Breast epithelium (tissue), 4 donors: ENCODE data around the gene CD47. TPM values are rescaled to one million over a fixed set of nuclear protein-coding genes. Genes with fewer than 3 reads are reported as not detected.

Experiments used
- DNase-seq, 2 donors: peaks; one replicate each; pipeline ENCODE4 v3.0.0-alpha.2; 2019; ENCODE audit warnings: low spot score in 2 of 2
- H3K27ac ChIP-seq, 2 donors: fragments of 200-600 bp; sonication (generic) in 1 of 2; one replicate each; pipeline ENCODE4 v1.5.1; 2016 to 2019; ENCODE audit warnings: mild to moderate bottlenecking in 1 of 2
- H3K27me3 ChIP-seq, 2 donors: fragments of 200-600 bp; sonication (generic) in 1 of 2; one replicate each; pipeline versions ENCODE4 v1.5.1 to v1.6.0; 2017 to 2019; ENCODE audit warnings: control low read depth in 1 of 2, mild to moderate bottlenecking in 1 of 2
- H3K36me3 ChIP-seq: fragments of 200-600 bp; one replicate; pipeline ENCODE4 v1.5.1; 2019
- H3K4me1 ChIP-seq, 2 donors: fragments of 200-600 bp; sonication (generic); one replicate each; pipeline ENCODE4 v1.5.1; 2016 to 2019; ENCODE audit warnings: control low read depth in 1 of 2
- H3K4me3 ChIP-seq, 3 donors: fragments of 200-600 bp; sonication (generic); 1 replicate in 2 of 3; 2 replicates in 1 of 3; pipeline ENCODE4 v1.5.1; 2016 to 2019; ENCODE audit warnings: mild to moderate bottlenecking in 3 of 3, moderate library complexity in 2 of 3
- H3K9me3 ChIP-seq, 2 donors: fragments of 200-600 bp; sonication (generic) in 1 of 2; one replicate each; pipeline ENCODE4 v1.5.1; 2016 to 2019; ENCODE audit warnings: control low read depth in 1 of 2
- POLR2A ChIP-seq: fragments of 450-650 bp; IDR thresholded peaks from one replicate; pipeline ENCODE4 v1.6.1; 2016; ENCODE audit warnings: antibody characterized with exemption, mild to moderate bottlenecking, moderate library complexity
- POLR2AphosphoS5 ChIP-seq, 3 donors: sonication (generic); formaldehyde crosslinking; IDR thresholded peaks; one replicate each; pipeline ENCODE4 v1.6.1; 2017; ENCODE audit warnings: antibody characterized with exemption in 3 of 3
- intact Hi-C: fragments of 100-400 bp; cut with DNase I; formaldehyde crosslinking; loops from one replicate; pipeline ENCODE4 v1.15.1; 2023; ENCODE audit warnings: low total_unique reads
- total RNA-seq, 3 donors: library from RNA; depleted of rRNA; stranded (reverse); fragments of >200 nt; gene quantifications; one replicate each; pipeline ENCODE4 v1.1.0, GENCODE V29; 2016
- TF ChIP-seq, protein P1 (sequence below), 3 donors: fragments of 450-650 bp; IDR thresholded peaks; one replicate each; pipeline ENCODE4 v1.5.1; 2016 to 2017; ENCODE audit warnings: antibody characterized with exemption in 3 of 3, mild to moderate bottlenecking in 3 of 3, moderate library complexity in 3 of 3

CD47 gene
- total RNA-seq, 3 donors from 2014 or later, result 52.8 to 126 (median 85.5) TPM

GRCh38 chr3:108100906-108101660 lies 10.3 kb upstream of the CD47 start:
- Histone ChIP-seq H3K27me3 (no peaks in the 10 kb centered on the region), H3K4me3 (no peak overlapping the region), H3K4me1 (no peaks in the 10 kb centered on the region), H3K9me3 (no peaks in the 10 kb centered on the region), H3K27ac (no peak overlapping the region), H3K36me3 (no peaks in the 10 kb centered on the region)
- TF ChIP-seq, protein P1, sequence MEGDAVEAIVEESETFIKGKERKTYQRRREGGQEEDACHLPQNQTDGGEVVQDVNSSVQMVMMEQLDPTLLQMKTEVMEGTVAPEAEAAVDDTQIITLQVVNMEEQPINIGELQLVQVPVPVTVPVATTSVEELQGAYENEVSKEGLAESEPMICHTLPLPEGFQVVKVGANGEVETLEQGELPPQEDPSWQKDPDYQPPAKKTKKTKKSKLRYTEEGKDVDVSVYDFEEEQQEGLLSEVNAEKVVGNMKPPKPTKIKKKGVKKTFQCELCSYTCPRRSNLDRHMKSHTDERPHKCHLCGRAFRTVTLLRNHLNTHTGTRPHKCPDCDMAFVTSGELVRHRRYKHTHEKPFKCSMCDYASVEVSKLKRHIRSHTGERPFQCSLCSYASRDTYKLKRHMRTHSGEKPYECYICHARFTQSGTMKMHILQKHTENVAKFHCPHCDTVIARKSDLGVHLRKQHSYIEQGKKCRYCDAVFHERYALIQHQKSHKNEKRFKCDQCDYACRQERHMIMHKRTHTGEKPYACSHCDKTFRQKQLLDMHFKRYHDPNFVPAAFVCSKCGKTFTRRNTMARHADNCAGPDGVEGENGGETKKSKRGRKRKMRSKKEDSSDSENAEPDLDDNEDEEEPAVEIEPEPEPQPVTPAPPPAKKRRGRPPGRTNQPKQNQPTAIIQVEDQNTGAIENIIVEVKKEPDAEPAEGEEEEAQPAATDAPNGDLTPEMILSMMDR (IDR thresholded peaks at IDR 0.05), result no peak
- TF ChIP-seq POLR2AphosphoS5 (IDR thresholded peaks at IDR 0.05) (no peak), POLR2A (no peak)
- intact Hi-C loops, result loop anchor here (5.0 kb wide), 1 partner anchor 539 kb away; no protein-coding TSS in a partner anchor
- DNase-seq, result no peak

- no peak for DNase-seq
- intact Hi-C loops, result loop anchor here (5.0 kb wide), 1 partner anchor 538 kb away; no protein-coding TSS in a partner anchor
These were observed 9.0 kb upstream of the CD47 start for GRCh38 chr3:108099679-108100428.

DNA sequence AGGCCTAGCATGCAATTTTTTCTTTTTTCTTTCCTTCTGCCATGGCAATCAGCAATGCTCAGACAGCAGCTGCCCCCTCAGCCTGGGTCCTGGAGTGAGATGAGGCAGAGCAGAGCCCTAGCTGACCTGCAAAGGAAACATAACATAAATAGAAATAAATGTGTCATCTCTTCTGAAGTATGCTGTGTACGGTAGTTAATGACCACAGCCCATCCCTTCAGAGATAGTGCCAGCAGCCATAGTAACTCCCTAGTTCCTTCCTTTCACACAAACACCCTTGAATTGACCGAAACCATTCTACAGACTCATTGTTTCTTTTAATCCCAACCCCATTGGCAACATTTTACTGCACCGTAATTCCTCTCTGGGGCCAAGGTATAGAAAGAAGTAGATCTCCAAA lies 8.4 kb upstream of the CD47 start:
- intact Hi-C loops, result no loop called here
- Histone ChIP-seq H3K36me3 (no peaks in the 10 kb centered on the region), H3K4me1 (no peaks in the 10 kb centered on the region), H3K9me3 (no peaks in the 10 kb centered on the region), H3K27me3 (no peaks in the 10 kb centered on the region), H3K4me3 (no peak overlapping the region), H3K27ac (no peak overlapping the region)
- no peak for DNase-seq
- TF ChIP-seq POLR2AphosphoS5 (IDR thresholded peaks at IDR 0.05) (no peak), POLR2A (no peak)
- TF ChIP-seq, protein P1 (IDR thresholded peaks at IDR 0.05), result no peak

More at GRCh38 chr3:108099679-108100428, 9.0 kb upstream of the CD47 start:
- H3K4me3 ChIP-seq, result no peak overlapping the region
- H3K27me3 ChIP-seq, result no peaks in the 10 kb centered on the region
- no peaks in the 10 kb centered on the region for H3K9me3 ChIP-seq
- TF ChIP-seq POLR2A (no peak), POLR2AphosphoS5 (IDR thresholded peaks at IDR 0.05) (no peak)
- TF ChIP-seq, protein P1 (IDR thresholded peaks at IDR 0.05), result no peak
- no peak overlapping the region for H3K27ac ChIP-seq
- H3K36me3 ChIP-seq, result no peaks in the 10 kb centered on the region
- no peaks in the 10 kb centered on the region for H3K4me1 ChIP-seq

GRCh38 chr3:108098003-108098370 lies 7.2 kb upstream of the CD47 start:
- H3K27ac ChIP-seq, result no peak overlapping the region
- no peak for DNase-seq
- intact Hi-C loops, result no loop called here

More at GRCh38 chr3:108098003-108098370, 7.2 kb upstream of the CD47 start:
- H3K27me3 ChIP-seq, result no peaks in the 10 kb centered on the region
- H3K9me3 ChIP-seq, result no peaks in the 10 kb centered on the region
- TF ChIP-seq POLR2A, result no peak
- TF ChIP-seq, protein P1 (IDR thresholded peaks at IDR 0.05), result no peak
- TF ChIP-seq POLR2AphosphoS5 (IDR thresholded peaks at IDR 0.05), result no peak
- H3K36me3 ChIP-seq, result no peaks in the 10 kb centered on the region
- H3K4me3 ChIP-seq, result no peak overlapping the region
- no peaks in the 10 kb centered on the region for H3K4me1 ChIP-seq
